HG02678 (cell line): Measurements from ENCODE around the gene C5orf34.
"Not testable (repeated sequence)": the region's sequence is repeated elsewhere in the genome, so short reads cannot be mapped to it uniquely, and the experiment has no call there.

Source experiments
- ATAC-seq: cut with Tn5 transposase; IDR thresholded peaks from one replicate; pipeline ENCODE4 v1.9.1; 2021; ENCODE audit warnings: mild to moderate bottlenecking, moderate library complexity; ENCODE audit not compliant: unreplicated experiment

Gene C5orf34

DNA sequence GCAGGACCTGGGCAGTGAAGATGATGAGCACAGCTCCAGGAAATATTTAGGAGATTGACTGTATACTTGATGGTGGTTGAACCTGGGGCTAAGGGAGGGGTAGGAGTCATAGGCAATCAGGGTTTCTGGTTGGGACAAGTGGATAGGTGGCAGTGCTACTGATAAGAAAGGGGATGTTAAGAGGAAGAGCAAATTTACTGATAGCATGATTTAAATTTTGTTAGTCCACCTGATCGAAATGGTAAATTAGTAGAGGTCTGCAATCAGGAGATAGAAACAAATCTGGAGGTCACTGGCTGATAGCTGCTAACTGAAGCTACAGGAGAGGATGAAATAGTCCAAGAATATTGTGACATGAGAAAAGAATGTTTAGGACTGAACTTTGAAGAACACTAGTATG lies 5.7 kb upstream of the C5orf34 start:
- ATAC-seq = no peak

- no peak for ATAC-seq
These were observed 715 bp upstream of the C5orf34 start for GRCh38 chr5:43515678-43516048.

- ATAC-seq = peak; percentile 21
These were observed 505 bp downstream of the C5orf34 start for GRCh38 chr5:43514471-43514815.

DNA sequence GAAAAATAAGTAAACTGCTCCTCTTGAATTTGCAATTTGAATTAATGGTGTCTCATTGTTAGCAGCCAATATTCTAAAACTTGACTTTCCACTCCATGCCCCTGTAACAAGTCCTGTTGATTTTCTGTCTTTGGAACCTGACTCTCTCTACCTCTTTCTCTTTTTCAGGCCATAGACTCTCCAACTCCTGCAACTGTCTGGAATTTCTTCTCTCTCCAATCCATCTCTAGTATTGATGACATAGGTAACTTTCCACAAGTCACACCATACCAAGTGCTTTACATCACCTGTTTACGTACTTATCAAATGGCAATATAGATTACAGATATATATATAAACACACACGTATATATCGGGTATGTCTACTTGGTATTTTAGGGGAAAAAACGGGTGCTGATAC lies 923 bp downstream of the C5orf34 start:
- ATAC-seq = no peak

DNA sequence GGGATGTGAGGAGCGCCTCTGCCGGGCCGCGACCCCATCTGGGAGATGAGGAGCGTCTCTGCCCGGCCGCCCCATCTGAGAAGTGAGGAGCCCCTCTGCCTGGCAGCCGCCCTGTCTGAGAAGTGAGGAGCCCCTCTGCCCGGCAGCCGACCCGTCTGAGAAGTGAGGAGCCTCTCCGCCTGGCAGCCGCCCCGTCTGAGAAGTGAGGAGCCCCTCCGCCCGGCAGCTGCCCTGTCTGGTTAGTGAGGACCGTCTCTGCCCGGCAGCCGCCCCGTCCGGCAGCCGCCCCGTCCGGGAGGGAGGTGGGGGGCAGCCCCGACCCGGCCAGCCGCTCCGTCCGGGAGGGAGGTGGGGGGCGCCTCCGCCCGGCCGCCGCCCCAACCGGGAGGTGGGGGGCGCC lies 3.9 kb downstream of the C5orf34 start:
- not testable (repeated sequence) for ATAC-seq

- no peak for ATAC-seq
These were observed 16.4 kb downstream of the C5orf34 start for GRCh38 chr5:43498581-43498980.

GRCh38 chr5:43497311-43498104 lies 17.4 kb downstream of the C5orf34 start:
- no peak for ATAC-seq

DNA sequence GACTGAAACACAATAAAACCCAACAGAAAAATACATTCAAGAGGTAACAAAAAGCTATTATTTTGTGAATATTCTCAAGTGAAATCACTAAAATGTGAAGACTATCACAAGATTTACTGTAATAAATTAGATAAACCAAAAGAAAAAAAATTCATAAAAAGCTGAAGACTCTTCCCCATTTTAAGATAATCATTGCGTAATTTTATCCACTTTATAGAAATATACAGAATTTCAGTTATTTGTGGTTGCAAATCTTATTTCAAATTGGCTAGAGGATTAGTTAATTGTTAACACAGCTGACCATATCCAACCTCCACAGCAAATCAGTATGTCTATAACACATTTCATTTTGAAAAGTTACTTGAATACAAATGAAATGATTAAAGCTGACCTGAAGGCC lies 23.6 kb downstream of the C5orf34 start:
- ATAC-seq = no peak

GRCh38 chr5:43486353-43486752 lies 28.6 kb downstream of the C5orf34 start:
- no peak for ATAC-seq

GRCh38 chr5:43485406-43485805 lies 29.5 kb downstream of the C5orf34 start:
- no peak for ATAC-seq

DNA sequence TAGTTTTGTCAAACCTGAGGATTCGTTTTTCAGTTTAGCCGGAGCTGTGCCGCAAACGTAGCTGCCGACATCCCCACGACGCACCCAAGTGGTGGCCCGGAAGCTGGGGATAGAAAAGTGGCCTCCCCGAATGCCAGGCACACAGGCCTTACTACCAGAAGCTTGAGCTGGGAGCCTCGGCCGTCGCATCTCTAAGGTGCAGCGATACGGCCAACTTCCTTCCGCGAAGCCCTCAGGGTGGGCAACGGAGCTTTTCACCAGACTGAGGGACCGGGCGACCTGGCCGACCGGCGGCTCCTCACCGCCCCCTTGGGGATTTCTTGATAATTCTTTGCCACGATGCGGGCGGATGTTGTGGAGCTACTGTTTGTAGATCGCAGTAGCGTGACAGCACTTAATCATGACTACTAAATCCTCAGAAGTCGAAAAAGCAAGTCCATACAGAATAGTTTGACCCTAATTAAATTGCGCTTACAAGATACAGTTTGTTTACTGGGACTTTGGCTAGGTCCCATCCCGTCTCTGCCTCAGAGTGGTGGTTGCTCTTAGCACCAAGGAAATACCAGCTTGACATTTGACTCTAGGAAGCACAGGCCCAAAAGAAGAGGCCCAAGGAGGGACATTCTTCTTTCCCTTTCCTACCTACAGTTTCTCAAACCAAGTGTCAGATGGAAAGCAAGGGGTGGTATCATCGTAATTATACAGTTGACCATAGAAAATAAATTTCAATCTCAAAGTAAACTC lies 30.7 kb downstream of the C5orf34 start:
- peak; percentile 64 for ATAC-seq

GRCh38 chr5:43483298-43484105 lies 31.4 kb downstream of the C5orf34 start, which contains the start of gene TMEM267:
TSS of gene TMEM267 (minus strand) at chr5:43483865. CDS start at chr5:43453969, 29,896 bp downstream.
- ATAC-seq = peak; percentile 90

GRCh38 chr5:43482490-43483297 lies 32.3 kb downstream of the C5orf34 start:
- no peak for ATAC-seq

DNA sequence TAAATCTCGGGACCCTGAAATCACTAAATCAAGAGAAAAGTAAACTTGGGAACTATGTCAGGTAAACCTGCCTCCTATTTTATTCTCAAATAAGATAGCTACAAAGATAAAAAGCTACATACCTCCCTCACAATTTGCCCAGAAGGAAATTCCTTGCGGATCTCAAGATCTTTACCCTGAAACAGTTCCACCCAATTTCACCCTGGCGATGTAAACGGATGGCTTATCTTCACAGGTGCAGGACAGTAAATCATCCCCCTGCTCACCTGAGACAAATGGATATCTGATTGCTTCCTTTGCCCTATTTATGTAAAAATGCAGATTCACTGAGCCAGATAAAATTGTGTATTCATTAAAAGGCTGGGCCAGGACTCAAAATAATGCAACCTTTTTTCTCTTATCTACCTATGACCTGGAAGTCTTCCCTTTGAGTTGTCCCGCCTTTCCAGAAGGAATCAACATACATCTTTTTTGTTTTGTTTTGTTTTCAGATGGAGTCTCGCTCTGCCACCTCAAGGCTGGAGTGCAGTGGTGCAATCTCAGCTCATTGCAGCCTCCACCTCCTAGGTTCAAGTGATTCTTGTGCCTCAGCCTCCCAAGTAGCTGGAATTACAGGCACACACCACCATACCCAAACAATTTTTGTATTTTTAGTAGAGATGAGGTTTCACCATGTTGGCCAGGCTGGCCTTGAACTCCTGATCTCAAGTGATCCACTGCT lies 45.1 kb downstream of the C5orf34 start:
- ATAC-seq = no peak

DNA sequence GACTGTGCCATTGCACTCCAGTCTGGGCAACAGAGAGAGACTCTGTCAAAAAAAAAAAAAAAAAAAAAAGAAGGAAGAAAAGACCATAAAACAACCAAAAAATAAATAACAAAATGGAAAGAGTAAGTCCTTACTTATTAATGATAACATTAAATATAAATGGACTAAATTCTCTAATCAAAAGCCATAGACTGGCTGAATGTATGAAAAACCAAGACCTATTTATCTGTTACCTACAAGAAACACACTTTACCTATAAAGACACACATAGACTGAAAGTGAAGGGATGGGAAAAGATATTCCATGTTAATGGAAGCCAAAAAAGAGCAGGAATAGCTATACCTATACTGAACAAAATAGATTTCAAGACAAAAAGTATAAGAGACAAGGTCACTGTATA lies 47.8 kb downstream of the C5orf34 start:
- no peak for ATAC-seq

DNA sequence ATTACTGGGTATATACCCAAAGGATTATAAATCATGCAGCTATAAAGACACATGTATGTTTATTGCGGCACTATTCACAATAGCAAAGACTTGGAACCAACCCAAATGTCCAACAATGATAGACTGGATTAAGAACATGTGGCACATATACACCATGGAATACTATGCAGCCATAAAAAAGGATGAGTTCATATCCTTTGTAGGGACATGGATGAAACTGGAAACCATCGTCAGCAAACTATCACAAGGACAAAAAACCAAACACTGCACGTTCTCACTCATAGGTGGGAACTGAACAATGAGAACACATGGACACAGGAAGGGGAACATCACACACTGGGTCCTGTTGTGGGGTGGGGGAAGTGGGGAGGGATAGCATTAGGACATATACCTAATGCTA lies 49.5 kb downstream of the C5orf34 start:
- ATAC-seq = not testable (repeated sequence)

- ATAC-seq = no peak
These were observed 53.9 kb downstream of the C5orf34 start for GRCh38 chr5:43461066-43461465.

- no peak for ATAC-seq
These were observed 58.4 kb downstream of the C5orf34 start for GRCh38 chr5:43456556-43456955.

- not testable (repeated sequence) for ATAC-seq
These were observed 73.4 kb downstream of the C5orf34 start for GRCh38 chr5:43441575-43441974.

DNA sequence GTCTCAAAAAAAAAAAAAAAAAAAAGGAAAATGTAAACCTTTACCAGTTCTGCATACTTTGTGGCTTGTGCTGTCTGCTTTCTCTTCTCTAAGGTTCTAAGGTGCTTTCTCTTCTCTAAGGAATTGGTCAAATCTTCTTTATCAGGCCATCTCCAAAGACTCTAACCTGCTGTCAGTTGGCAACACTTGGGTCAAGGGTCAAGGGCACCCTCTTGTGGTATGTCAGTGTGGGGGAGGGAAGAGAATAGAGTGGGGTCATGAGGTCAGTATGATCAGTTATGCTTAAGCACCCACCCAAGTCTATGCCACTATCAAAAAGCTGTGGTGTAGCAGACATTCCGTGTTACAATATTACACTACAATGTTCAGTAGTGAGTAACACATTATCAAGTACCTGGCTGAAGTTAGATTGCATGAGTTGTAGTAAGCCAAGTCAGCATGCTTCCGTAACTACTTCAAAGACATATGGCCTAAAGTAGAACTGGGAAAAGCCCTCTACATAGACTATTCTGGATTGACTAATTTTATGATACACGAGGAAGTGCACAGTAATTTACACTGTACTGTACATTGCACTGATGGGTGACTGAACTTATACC lies 77.8 kb downstream of the C5orf34 start:
- no peak for ATAC-seq
